HEK293T (cell line): ENCODE data around the gene PDE7B.

Experiments
- ARNT ChIP-seq: fragments of 450-650 bp; IDR thresholded peaks from 2 replicates; pipeline ENCODE4 v1.6.1; 2017; ENCODE audit warnings: mild to moderate bottlenecking
- BHLHE40 ChIP-seq: fragments of 450-650 bp; IDR thresholded peaks from 2 replicates; pipeline ENCODE4 v1.6.1; 2016; ENCODE audit warnings: mild to moderate bottlenecking, moderate library complexity, borderline replicate concordance
- CTBP1 ChIP-seq: fragments of 450-650 bp; IDR thresholded peaks from 2 replicates; pipeline ENCODE4 v1.6.1; 2016; ENCODE audit warnings: borderline replicate concordance
- FOXA1 ChIP-seq: fragments of 450-650 bp; IDR thresholded peaks from 2 replicates; pipeline ENCODE4 v1.6.1; 2016; ENCODE audit warnings: mild to moderate bottlenecking
- FOXM1 ChIP-seq: fragments of 450-650 bp; IDR thresholded peaks from 2 replicates; pipeline ENCODE4 v1.6.1; 2017; ENCODE audit warnings: mild to moderate bottlenecking, borderline replicate concordance
- HDGF ChIP-seq: fragments of 450-650 bp; IDR thresholded peaks from 2 replicates; pipeline ENCODE4 v1.6.1; 2017; ENCODE audit warnings: antibody characterized with exemption, borderline replicate concordance
- L3MBTL2 ChIP-seq: fragments of 450-650 bp; conservative IDR thresholded peaks from 2 replicates; pipeline ENCODE4 v1.6.1; 2016; ENCODE audit warnings: mild to moderate bottlenecking
- LEF1 ChIP-seq: fragments of 450-650 bp; IDR thresholded peaks from 2 replicates; pipeline ENCODE4 v1.6.1; 2017; ENCODE audit warnings: mild to moderate bottlenecking, borderline replicate concordance
- NFRKB ChIP-seq: fragments of 450-650 bp; IDR thresholded peaks from 2 replicates; pipeline ENCODE4 v1.6.1; 2016; ENCODE audit warnings: mild to moderate bottlenecking, moderate library complexity
- SP1 ChIP-seq: fragments of 450-650 bp; IDR thresholded peaks from 2 replicates; pipeline ENCODE4 v1.6.1; 2017
- SUZ12 ChIP-seq: fragments of 450-650 bp; IDR thresholded peaks from 2 replicates; pipeline ENCODE4 v1.6.1; 2016; ENCODE audit warnings: mild to moderate bottlenecking
- TARDBP ChIP-seq: fragments of 450-650 bp; IDR thresholded peaks from 2 replicates; pipeline ENCODE4 v1.6.1; 2016
- ZNF384 ChIP-seq: fragments of 450-650 bp; IDR thresholded peaks from 2 replicates; pipeline ENCODE4 v1.6.1; 2016

GRCh38 chr6:136094812-136095211, 243.3 kb downstream of the PDE7B start:
- TF ChIP-seq FOXM1, result no peak
- no peak for TF ChIP-seq TARDBP
- no peak for TF ChIP-seq NFRKB
- TF ChIP-seq ZNF384, result no peak
- no peak for TF ChIP-seq SP1
- no peak for TF ChIP-seq FOXA1
- TF ChIP-seq CTBP1, result no peak
- no peak for TF ChIP-seq ARNT
- no peak for TF ChIP-seq SUZ12
- no peak for TF ChIP-seq HDGF
- TF ChIP-seq L3MBTL2, result no peak
- TF ChIP-seq BHLHE40, result no peak
- TF ChIP-seq LEF1, result no peak
